ENCODE results near the gene OR8K5.
"Not testable (repeated sequence)": the region's sequence is repeated elsewhere in the genome, so short reads cannot be mapped to it uniquely, and the experiment has no call there.

OR8K5 gene

GRCh38 chr11:56160217-56160616, at the start of gene OR8K5:
Gene OR8K5, minus strand, starts transcription at chr11:56160317. Its CDS starts 0 bp downstream, at chr11:56160317.
- no peak for DNase-seq

- no peak for DNase-seq
Measured at GRCh38 chr11:56207790-56208189, 47.7 kb upstream of the OR8K5 start.

GRCh38 chr11:56197367-56197766, 37.2 kb upstream of the OR8K5 start:
- DNase-seq = no peak

- no peak for DNase-seq
Measured at GRCh38 chr11:56196705-56197104, 36.6 kb upstream of the OR8K5 start.

GRCh38 chr11:56188602-56189001, 28.5 kb upstream of the OR8K5 start:
- DNase-seq = no peak

GRCh38 chr11:56183459-56183858, 23.3 kb upstream of the OR8K5 start:
- no peak for DNase-seq

- no peak for DNase-seq
Measured at GRCh38 chr11:56176318-56176717, 16.2 kb upstream of the OR8K5 start, which contains the start of gene OR5J2. Gene OR5J2, plus strand, starts transcription at chr11:56176618. Its CDS starts 0 bp downstream, at chr11:56176618.

GRCh38 chr11:56172256-56172830, 12.2 kb upstream of the OR8K5 start:
- no peak for DNase-seq

GRCh38 chr11:56163804-56164203, 3.7 kb upstream of the OR8K5 start:
- DNase-seq = no peak

- DNase-seq = no peak
Measured at GRCh38 chr11:56152333-56152732, 7.8 kb downstream of the OR8K5 start.

- DNase-seq = no peak
Measured at GRCh38 chr11:56151376-56151775, 8.7 kb downstream of the OR8K5 start.

- not testable (repeated sequence) for DNase-seq
Measured at GRCh38 chr11:56143681-56144080, 16.4 kb downstream of the OR8K5 start.

GRCh38 chr11:56140151-56140661, 19.9 kb downstream of the OR8K5 start, which contains the start of gene OR8J3:
Gene OR8J3, minus strand, starts transcription at chr11:56140201. Its CDS starts 2,483 bp downstream, at chr11:56137718.
- DNase-seq = no peak

- DNase-seq = no peak
Measured at GRCh38 chr11:56122073-56122472, 38.0 kb downstream of the OR8K5 start, which contains the start of gene OR8H3. Gene OR8H3, plus strand, starts transcription at chr11:56122373. Its CDS starts 0 bp downstream, at chr11:56122373.
